Activated CD4-positive, alpha-beta T cell treated with anti-CD3 and anti-CD28 coated beads, Interleukin-2, amount 50 U/mL, for 4 hours (primary cell): ENCODE measurements around the gene FOXE3.
"Not testable (repeated sequence)": the region's sequence is repeated elsewhere in the genome, so short reads cannot be mapped to it uniquely, and the experiment has no call there.

Source experiments
- DNase-seq, 2 experiments: peaks; one replicate each; pipeline ENCODE4 v3.0.0-alpha.2; 2020

The FOXE3 gene

GRCh38 chr1:47452426-47452825 lies 36.3 kb downstream of the FOXE3 start:
- DNase-seq, result no peak

GRCh38 chr1:47453910-47454309 lies 37.8 kb downstream of the FOXE3 start:
- not testable (repeated sequence) for DNase-seq

- DNase-seq, result no peak
Measured at GRCh38 chr1:47456250-47456649, 40.2 kb downstream of the FOXE3 start.

GRCh38 chr1:47457547-47457946 lies 41.5 kb downstream of the FOXE3 start:
- not testable (repeated sequence) for DNase-seq

DNA sequence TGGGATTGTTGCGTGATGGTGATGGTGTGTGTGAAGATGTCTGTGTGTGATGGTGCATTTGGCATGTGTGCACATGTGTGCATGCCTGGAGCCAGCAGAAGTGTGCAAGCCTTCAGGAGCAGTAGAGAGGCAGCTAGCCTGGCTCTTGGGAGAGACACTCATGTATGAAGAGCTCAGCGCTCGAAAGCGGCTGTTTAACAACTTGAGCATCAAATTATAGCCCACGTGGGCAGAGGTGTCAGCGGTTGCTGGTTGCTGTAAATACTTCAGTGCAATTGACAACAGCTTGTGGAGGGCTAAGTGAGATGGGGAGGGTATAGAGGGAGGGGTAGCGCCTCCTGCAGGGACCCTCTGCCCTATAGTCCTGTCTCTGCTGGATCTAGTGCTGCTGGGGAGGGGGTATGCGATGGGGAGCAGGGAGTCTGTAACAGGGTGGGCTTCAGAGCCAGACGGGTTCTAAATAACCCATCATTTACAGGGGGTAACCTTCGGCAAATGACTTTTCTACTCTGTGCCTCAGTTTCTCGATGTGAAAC lies 43.2 kb downstream of the FOXE3 start:
- no peak for DNase-seq

DNA sequence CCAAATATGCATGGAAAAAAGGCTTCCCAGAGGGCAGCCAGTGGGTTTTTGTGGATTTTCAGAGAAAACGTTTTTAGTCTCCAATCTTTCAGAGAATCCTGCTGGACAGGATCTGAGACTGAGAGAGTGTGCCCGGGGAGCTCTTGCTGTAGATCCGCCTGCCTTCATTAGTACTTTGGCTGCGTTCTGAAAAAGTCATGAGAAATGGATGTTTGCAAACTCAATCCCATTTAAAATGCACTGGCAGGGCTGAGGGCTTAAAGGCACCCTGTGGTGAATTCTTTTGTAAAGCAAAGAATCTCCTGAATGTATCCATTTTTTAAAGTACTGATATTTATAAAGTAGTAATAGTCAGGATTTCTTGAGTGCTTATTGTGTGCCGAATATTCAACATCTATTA lies 44.0 kb downstream of the FOXE3 start:
- no peak for DNase-seq

DNA sequence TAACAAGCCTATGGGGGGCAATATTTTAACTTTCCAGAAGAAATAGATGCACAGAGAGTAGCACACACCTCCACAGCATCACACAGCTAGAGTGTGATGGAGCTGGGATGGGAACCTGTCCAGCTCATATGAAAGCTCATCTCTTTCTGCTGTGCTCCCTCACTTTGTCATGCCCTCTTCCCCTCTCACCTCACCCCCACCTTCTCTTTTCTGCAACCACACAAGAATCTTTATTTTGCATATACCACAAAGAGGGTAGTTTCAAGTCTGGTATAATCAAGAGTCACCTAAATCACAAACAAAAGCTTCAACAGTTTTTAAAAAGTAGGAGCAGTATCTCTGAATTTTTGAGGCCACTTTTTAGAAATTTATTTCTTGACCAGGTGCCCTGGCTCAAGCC lies 44.4 kb downstream of the FOXE3 start:
- no peak for DNase-seq

GRCh38 chr1:47465605-47466004 lies 49.5 kb downstream of the FOXE3 start:
- no peak for DNase-seq
